Ovary (tissue), 9 donors: ENCODE data around the gene ETS1. TPM values are rescaled to one million over a fixed set of nuclear protein-coding genes. Genes with fewer than 3 reads are reported as not detected.

Experiments used
- DNase-seq, 5 donors: peaks; one replicate each; pipeline ENCODE4 v3.0.0-alpha.2; 2019 to 2020
- H3K27ac ChIP-seq, 2 donors: fragments of 200-600 bp; one replicate each; pipeline versions ENCODE4 v1.5.1 to v1.8.0; 2019 to 2022
- H3K27me3 ChIP-seq: fragments of 200-600 bp; one replicate; pipeline ENCODE4 v1.8.0; 2022
- H3K36me3 ChIP-seq: fragments of 200-600 bp; sonication (generic); one replicate; pipeline ENCODE4 v1.5.1; 2019
- H3K4me1 ChIP-seq: one replicate; pipeline ENCODE4 v1.8.1; 2013; ENCODE audit warnings: mild to moderate bottlenecking, moderate library complexity; ENCODE audit not compliant: insufficient read depth
- H3K4me3 ChIP-seq: fragments of 200-600 bp; sonication (generic); one replicate; pipeline ENCODE4 v1.5.1; 2017
- H3K9me3 ChIP-seq, 2 donors: fragments of 200-600 bp in 1 of 2; sonication (generic) in 1 of 2; one replicate each; pipeline versions ENCODE4 v1.5.1 to v1.8.1; 2013 to 2019; ENCODE audit warnings: mild to moderate bottlenecking in 1 of 2, moderate library complexity in 1 of 2
- EP300 ChIP-seq: sonication (generic); formaldehyde crosslinking; IDR thresholded peaks from one replicate; pipeline ENCODE4 v1.6.1; 2017; ENCODE audit warnings: antibody characterized with exemption
- POLR2A ChIP-seq: fragments of 450-650 bp; IDR thresholded peaks from one replicate; pipeline ENCODE4 v1.6.1; 2017; ENCODE audit warnings: antibody characterized with exemption, mild to moderate bottlenecking, moderate library complexity
- WGBS, 3 donors: extraction: QIAGEN DNeasy Blood & Tissue Kit in 1 of 3; methylation state at CpG; one replicate each; pipeline versions ENCODE4 v1.1.5 to v1.1.7; 2013 to 2017; 5-methylcytosine and 5-hydroxymethylcytosine counted together
- intact Hi-C, 4 donors: fragments of 100-400 bp; cut with DNase I; formaldehyde crosslinking; loops; one replicate each; pipeline versions ENCODE4 v1.11.0 to v1.15.1; 2022 to 2023
- polyA plus RNA-seq, 2 donors: library from polyadenylated mRNA; stranded (reverse); fragments of 200-250 nt in 1 of 2; fragments of 350-450 nt in 1 of 2; fragmentation: Illumina TruSeq in 1 of 2; extraction: RNeasy Lipid Tissue Mini Kit (QIAGEN cat#74804) in 1 of 2; gene quantifications; one replicate each; pipeline ENCODE4 v1.2.3, GENCODE V29; 2013 to 2014
- total RNA-seq, 7 donors: library from RNA; depleted of rRNA in 2 of 7; stranded (reverse); fragments of >200 nt in 2 of 7; fragmentation: NEBNext Ultra II Directional in 3 of 7; extraction: Animal tissue kit (Norgen Biotek cat#: 25700) in 3 of 7; gene quantifications; one replicate each; pipeline versions ENCODE4 v1.1.0 to v1.2.4, GENCODE V29; 2016 to 2023
- TF ChIP-seq, protein P1 (sequence below), 3 donors: fragments of 450-650 bp in 2 of 3; fragments of 200-600 bp in 1 of 3; IDR thresholded peaks; one replicate each; pipeline versions ENCODE4 v1.5.1 to v1.8.0; 2016 to 2022; ENCODE audit warnings: antibody characterized with exemption in 3 of 3, mild to moderate bottlenecking in 1 of 3
- donor health status: DM: no; HTN: no; CAD: no; lungs with moderate emphysema.
- donor health status: DM: no; HTN: no; CAD: no.
- donor health status: Bipolar disorder and iron deficiency.
- donor health status: DM: yes; HTN: yes; CAD: no.
- donor health status: DM: no; HTN: no; CAD: no.
- donor health status: DM: yes; HTN: yes; CAD: no.

Gene ETS1
- total and polyA plus RNA-seq, 9 donors = 24.4 to 68.0 (median 40.4) TPM

DNA sequence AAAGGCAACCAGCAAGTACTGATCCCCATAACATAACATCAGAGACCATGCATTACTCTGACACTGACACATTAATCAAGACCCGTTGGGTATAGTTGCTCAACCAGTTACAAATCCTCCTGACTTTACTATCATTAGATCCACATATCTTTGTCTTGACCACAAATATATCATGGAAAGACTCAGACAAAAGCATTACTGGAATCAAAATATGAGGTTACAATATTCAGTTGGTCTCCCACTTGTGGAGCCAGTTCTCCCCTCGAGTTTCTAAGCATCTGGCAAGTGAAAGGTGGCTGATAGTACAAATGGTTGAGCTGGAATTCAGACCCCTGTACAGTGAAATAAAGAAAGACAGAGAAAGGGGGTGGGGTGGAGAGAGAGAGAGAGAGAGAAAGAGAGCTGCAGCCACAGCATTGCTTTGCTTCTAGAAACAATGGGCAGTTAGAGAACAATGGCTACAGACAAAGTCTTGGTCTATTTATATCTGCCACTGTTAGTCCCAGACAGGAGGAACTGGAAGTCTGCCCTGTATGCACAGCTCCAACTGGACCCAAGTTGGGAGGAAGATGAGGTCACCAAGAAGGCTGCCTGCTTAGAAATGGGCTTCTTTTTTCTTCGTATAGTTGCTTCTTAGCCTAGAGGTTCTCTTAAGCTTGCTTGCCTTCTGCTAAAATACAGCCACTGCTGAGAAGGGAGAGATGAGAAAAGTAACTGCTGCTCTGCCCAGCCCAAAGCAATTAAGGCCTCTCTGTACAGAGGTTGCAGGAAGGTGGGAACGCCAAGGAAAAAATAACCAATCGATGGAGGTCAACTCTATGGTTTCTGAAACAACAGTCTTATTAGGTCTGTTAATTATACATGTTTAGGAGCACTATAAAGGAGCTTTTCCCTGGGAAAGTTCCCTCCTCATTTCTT, 85.5 kb downstream of the ETS1 start:
- no peak overlapping the region for H3K27ac ChIP-seq
- WGBS, 3 donors = 57 to 71% (median 63%) methylated on average over 5 of the region's 5 CpGs
- no peaks in the 10 kb centered on the region for H3K27me3 ChIP-seq
- intact Hi-C loops = no loop called here
- H3K9me3 ChIP-seq = no peaks in the 10 kb centered on the region
- H3K36me3 ChIP-seq = no peaks in the 10 kb centered on the region
- no peak overlapping the region for H3K4me3 ChIP-seq
- DNase-seq = no peak
- TF ChIP-seq EP300 = no peak
- no peak for TF ChIP-seq POLR2A
- TF ChIP-seq, protein P1, sequence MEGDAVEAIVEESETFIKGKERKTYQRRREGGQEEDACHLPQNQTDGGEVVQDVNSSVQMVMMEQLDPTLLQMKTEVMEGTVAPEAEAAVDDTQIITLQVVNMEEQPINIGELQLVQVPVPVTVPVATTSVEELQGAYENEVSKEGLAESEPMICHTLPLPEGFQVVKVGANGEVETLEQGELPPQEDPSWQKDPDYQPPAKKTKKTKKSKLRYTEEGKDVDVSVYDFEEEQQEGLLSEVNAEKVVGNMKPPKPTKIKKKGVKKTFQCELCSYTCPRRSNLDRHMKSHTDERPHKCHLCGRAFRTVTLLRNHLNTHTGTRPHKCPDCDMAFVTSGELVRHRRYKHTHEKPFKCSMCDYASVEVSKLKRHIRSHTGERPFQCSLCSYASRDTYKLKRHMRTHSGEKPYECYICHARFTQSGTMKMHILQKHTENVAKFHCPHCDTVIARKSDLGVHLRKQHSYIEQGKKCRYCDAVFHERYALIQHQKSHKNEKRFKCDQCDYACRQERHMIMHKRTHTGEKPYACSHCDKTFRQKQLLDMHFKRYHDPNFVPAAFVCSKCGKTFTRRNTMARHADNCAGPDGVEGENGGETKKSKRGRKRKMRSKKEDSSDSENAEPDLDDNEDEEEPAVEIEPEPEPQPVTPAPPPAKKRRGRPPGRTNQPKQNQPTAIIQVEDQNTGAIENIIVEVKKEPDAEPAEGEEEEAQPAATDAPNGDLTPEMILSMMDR (IDR thresholded peaks at IDR 0.05) = no peak
- peaks cover 33% of the 10 kb centered on the region for H3K4me1 ChIP-seq

DNA sequence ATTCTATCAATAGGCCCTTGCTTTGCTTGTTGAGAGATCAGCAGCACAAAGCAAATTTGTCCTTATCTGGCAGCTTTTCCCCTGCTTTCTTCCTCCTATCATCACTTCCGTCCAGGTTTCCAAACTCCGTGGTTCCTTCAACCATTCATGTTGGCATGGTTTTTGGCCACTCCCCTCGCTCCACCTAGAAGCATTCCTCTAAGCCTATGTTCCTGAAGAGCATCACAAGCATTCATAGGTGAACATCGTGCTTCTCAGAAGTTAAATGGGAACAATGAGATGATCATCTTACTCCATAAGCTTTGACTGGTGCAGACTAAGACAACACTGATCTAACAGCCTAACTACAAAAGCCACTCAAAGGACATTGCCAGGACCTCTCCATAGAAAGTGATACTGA, 86.3 kb downstream of the ETS1 start:
- no peak for TF ChIP-seq EP300
- TF ChIP-seq, protein P1 (IDR thresholded peaks at IDR 0.05) = no peak
- no peak for TF ChIP-seq POLR2A
- no peak for DNase-seq
- H3K9me3 ChIP-seq = no peaks in the 10 kb centered on the region
- H3K27ac ChIP-seq = peak overlapping the region in 1 of 2 donors; percentile 66
- H3K4me3 ChIP-seq = no peak overlapping the region
- no peaks in the 10 kb centered on the region for H3K36me3 ChIP-seq
- WGBS, 3 donors = 66 to 69% (median 67%) methylated on average over 4 of the region's 4 CpGs
- intact Hi-C loops = no loop called here
- H3K27me3 ChIP-seq = no peaks in the 10 kb centered on the region
- peaks cover 41% of the 10 kb centered on the region for H3K4me1 ChIP-seq

DNA sequence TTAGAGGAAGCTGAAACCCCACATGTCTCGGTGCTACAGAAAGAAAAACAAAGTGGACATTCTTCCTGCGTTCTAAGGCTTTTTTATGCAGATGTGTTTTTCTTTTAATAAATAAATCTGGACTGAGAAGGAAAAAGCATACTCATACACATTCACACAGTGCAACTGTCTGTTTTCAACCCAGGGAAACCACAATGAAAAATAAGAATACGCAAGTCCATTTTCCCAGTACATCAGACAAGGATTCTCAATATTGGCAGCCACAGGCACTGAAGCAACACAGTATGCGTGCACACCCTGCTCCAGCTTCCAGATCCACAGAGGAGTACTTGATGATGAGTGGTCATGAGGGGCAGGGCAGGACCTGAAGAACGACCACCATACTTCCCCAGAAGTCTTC, 86.9 kb downstream of the ETS1 start:
- H3K27ac ChIP-seq = peak overlapping the region in 1 of 2 donors; percentile 66
- DNase-seq = no peak
- peaks cover 42% of the 10 kb centered on the region for H3K4me1 ChIP-seq
- TF ChIP-seq EP300 (no peak), POLR2A (no peak)
- TF ChIP-seq, protein P1 (IDR thresholded peaks at IDR 0.05) = no peak
- no peaks in the 10 kb centered on the region for H3K27me3 ChIP-seq
- H3K9me3 ChIP-seq = no peaks in the 10 kb centered on the region
- no peak overlapping the region for H3K4me3 ChIP-seq
- WGBS, 3 donors = 27 to 47% (median 29%) methylated on average over 5 of the region's 5 CpGs
- intact Hi-C loops = no loop called here
- no peaks in the 10 kb centered on the region for H3K36me3 ChIP-seq

DNA sequence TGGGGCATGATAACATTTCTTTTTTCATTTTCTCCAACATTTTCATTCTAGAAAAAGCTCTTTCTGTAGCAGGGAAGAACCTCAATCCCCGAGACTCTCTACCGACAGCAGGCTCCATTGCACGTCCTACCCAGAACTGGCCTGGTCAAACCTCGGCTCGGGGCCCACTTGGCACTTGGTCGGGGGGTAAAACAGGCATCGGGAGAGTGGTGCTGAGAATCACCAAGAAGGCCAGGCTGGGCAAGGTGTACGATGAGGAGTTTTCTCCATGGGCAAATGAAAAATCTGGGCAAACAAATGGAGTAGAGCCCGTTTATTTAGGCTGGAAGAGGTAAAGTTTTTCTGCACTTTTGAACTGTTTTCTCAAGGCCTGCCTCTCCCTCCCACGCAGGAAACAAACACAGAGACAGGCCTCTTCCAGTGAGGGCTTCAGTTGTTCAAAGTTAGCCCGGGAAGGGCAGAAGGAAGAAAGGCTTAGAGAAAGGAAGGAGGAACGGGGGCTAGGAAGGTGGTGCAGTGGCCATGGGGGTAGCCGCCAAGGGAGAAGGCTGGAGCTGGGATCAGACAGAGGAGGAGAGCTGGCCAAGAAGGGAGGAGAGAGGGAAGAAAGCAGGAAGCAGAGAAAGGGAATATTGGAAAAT, 87.6 kb downstream of the ETS1 start:
- TF ChIP-seq, protein P1 (IDR thresholded peaks at IDR 0.05) = no peak
- TF ChIP-seq POLR2A = no peak
- no peak for TF ChIP-seq EP300
- intact Hi-C loops = no loop called here
- DNase-seq = peak in 1 of 5 donors; percentile 48
- Histone ChIP-seq H3K27me3 (no peaks in the 10 kb centered on the region), H3K4me3 (no peak overlapping the region), H3K27ac (peak overlapping the region in 1 of 2 donors; percentile 66), H3K4me1 (peaks cover 43% of the 10 kb centered on the region), H3K9me3 (no peaks in the 10 kb centered on the region), H3K36me3 (no peaks in the 10 kb centered on the region)
- WGBS, 3 donors = 12 to 21% (median 19%) methylated on average over 13 of the region's 13 CpGs
